GM12878 (cell line): ENCODE results near the gene SLC66A3. TPM values are rescaled to one million over a fixed set of nuclear protein-coding genes. Genes with fewer than 3 reads are reported as not detected.

Source experiments
- ATAC-seq: fragments of 200-7000 bp; cut with Tn5 transposase; 3 replicates; pipeline ENCODE4 v1.9.1; 2020; ENCODE audit warnings: mild to moderate bottlenecking, moderate library complexity
- BruUV-seq: library from RNA; stranded (reverse); fragments of 400-500 nt; replicated peaks from 2 replicates; lab custom pipeline; 2021; lab: Mats Ljungman, UMichigan
- CTCF ChIA-PET: fragments of 300-600 bp; sonication (Branson Sonifier 250); formaldehyde crosslinking; extraction: SDS; loops from one replicate; lab custom pipeline; 2021; ENCODE audit warnings: inconsistent platforms; lab: Yijun Ruan, JAX
- POLR2A ChIA-PET: fragments of 350-600 bp; formaldehyde crosslinking; extraction: SDS; loops from one replicate; lab custom pipeline; 2021; ENCODE audit warnings: inconsistent platforms; lab: Charles Lee
- RAD21 ChIA-PET: fragments of 300-600 bp; sonication (Branson Sonifier 250); formaldehyde crosslinking; loops from one replicate; lab custom pipeline; 2023; ENCODE audit warnings: antibody characterized with exemption; ENCODE audit not compliant: unreplicated experiment; lab: Charles Lee
- SMC1A ChIA-PET: fragments of 300-600 bp; sonication (Branson Sonifier 250); formaldehyde crosslinking; loops from one replicate; lab custom pipeline; 2023; ENCODE audit not compliant: unreplicated experiment, uncharacterized antibody; lab: Charles Lee
- DNase-seq: peaks from one replicate; pipeline ENCODE4 v3.0.0-alpha.2; 2011; ENCODE audit warnings: low read depth, low spot score
- FAIRE-seq: peaks from 3 replicates; lab custom pipeline; 2011; peaks lifted over from hg19 to GRCh38; lab: Jason Lieb, UNC
- H2AFZ ChIP-seq: 2 replicates; pipeline ENCODE4 v1.6.0; 2011; ENCODE audit warnings: low read depth, low read length, control low read depth; ENCODE audit not compliant: control insufficient read depth
- H3K27ac ChIP-seq: 2 replicates; pipeline ENCODE4 v1.5.1; 2011; ENCODE audit warnings: control low read depth; ENCODE audit not compliant: control insufficient read depth, insufficient read depth
- H3K27me3 ChIP-seq, 2 experiments: replicated peaks in 1 of 2; 2 replicates each; pipeline versions ENCODE4 v1.6.0 to v1.6.1; 2011; ENCODE audit warnings: low read length in 1 of 2; ENCODE audit not compliant: control insufficient read depth in 2 of 2, insufficient read depth in 2 of 2
- H3K36me3 ChIP-seq, 2 experiments: 2 replicates each; pipeline ENCODE4 v1.5.1; 2011; ENCODE audit warnings: low read length in 1 of 2; ENCODE audit not compliant: control insufficient read depth in 2 of 2, insufficient read depth in 2 of 2
- H3K4me1 ChIP-seq: 2 replicates; pipeline ENCODE4 v1.6.1; 2011; ENCODE audit warnings: mild to moderate bottlenecking, low read length, moderate library complexity, mixed read lengths; ENCODE audit not compliant: control insufficient read depth, insufficient read depth
- H3K4me2 ChIP-seq: 2 replicates; pipeline ENCODE4 v1.6.0; 2011; ENCODE audit warnings: control low read depth; ENCODE audit not compliant: control insufficient read depth, insufficient read depth
- H3K4me3 ChIP-seq: fragments of 200-600 bp; sonication (generic); 2 replicates; pipeline ENCODE4 v1.5.1; 2016
- H3K79me2 ChIP-seq: 2 replicates; pipeline ENCODE4 v1.6.0; 2011; ENCODE audit warnings: low read length; ENCODE audit not compliant: control insufficient read depth, insufficient read depth
- H3K9ac ChIP-seq: 2 replicates; pipeline ENCODE4 v1.8.0; 2011; ENCODE audit warnings: low read length, control low read depth, mixed read lengths; ENCODE audit not compliant: control insufficient read depth, insufficient read depth
- H3K9me3 ChIP-seq: replicated peaks from 3 replicates; pipeline ENCODE4 v1.5.1; 2011; ENCODE audit warnings: mild to moderate bottlenecking, low read length; ENCODE audit not compliant: control insufficient read depth, insufficient read depth
- H4K20me1 ChIP-seq: 2 replicates; pipeline ENCODE4 v1.6.0; 2011; ENCODE audit not compliant: control insufficient read depth, insufficient read depth
- ATF3 ChIP-seq: IDR thresholded peaks from 2 replicates; pipeline ENCODE4 v1.6.1; 2011; ENCODE audit warnings: low read depth, mild to moderate bottlenecking, low read length, moderate library complexity, borderline replicate concordance; ENCODE audit errors: extremely low read depth
- FOXM1 ChIP-seq: IDR thresholded peaks from 2 replicates; pipeline ENCODE4 v1.6.1; 2012; ENCODE audit warnings: low read depth, mild to moderate bottlenecking, inconsistent platforms, low read length, moderate library complexity
- HCFC1 ChIP-seq: fragments of 150-350 bp; IDR thresholded peaks from 2 replicates; pipeline ENCODE4 v1.6.1; 2014; ENCODE audit warnings: low read length
- KDM1A ChIP-seq: fragments of 200-600 bp; sonication (generic); IDR thresholded peaks from 2 replicates; pipeline ENCODE4 v1.6.1; 2016; ENCODE audit warnings: borderline replicate concordance
- MEF2A ChIP-seq: IDR thresholded peaks from 2 replicates; pipeline ENCODE4 v1.6.1; 2011; ENCODE audit warnings: low read depth, mild to moderate bottlenecking, low read length, moderate library complexity; ENCODE audit not compliant: insufficient read depth
- NBN ChIP-seq: fragments of 450-650 bp; IDR thresholded peaks from 2 replicates; pipeline ENCODE4 v1.6.1; 2016
- NFIC ChIP-seq: IDR thresholded peaks from 2 replicates; pipeline ENCODE4 v1.6.1; 2012; ENCODE audit warnings: low read depth, mild to moderate bottlenecking, inconsistent platforms, low read length, moderate library complexity
- NFYA ChIP-seq: IDR thresholded peaks from 2 replicates; pipeline ENCODE4 v1.6.1; 2011; ENCODE audit warnings: low read depth, mild to moderate bottlenecking, low read length, improper control_type of control experiment, borderline replicate concordance
- NR2F1 ChIP-seq: fragments of 450-650 bp; conservative IDR thresholded peaks from 2 replicates; pipeline ENCODE4 v1.6.1; 2017; ENCODE audit warnings: mild to moderate bottlenecking
- POU2F2 ChIP-seq: IDR thresholded peaks from 3 replicates; pipeline ENCODE4 v1.6.1; 2011; ENCODE audit warnings: low read depth, mild to moderate bottlenecking, low read length, borderline replicate concordance
- SP1 ChIP-seq: IDR thresholded peaks from one replicate; pipeline ENCODE4 v1.6.1; 2011; ENCODE audit warnings: low read depth, low read length
- ZBTB33 ChIP-seq: fragments of 450-650 bp; IDR thresholded peaks from 2 replicates; pipeline ENCODE4 v1.6.1; 2017; ENCODE audit warnings: mild to moderate bottlenecking
- ZNF592 ChIP-seq: fragments of 450-650 bp; IDR thresholded peaks from 2 replicates; pipeline ENCODE4 v1.6.1; 2017; ENCODE audit warnings: mild to moderate bottlenecking, moderate library complexity
- ZNF622 ChIP-seq: fragments of 450-650 bp; IDR thresholded peaks from 2 replicates; pipeline ENCODE4 v1.6.1; 2017; ENCODE audit warnings: mild to moderate bottlenecking, inconsistent platforms
- WGBS: methylation state at CpG from one replicate; pipeline ENCODE4 v1.1.6; 2016; ENCODE audit warnings: low lambda C conversion rate; ENCODE audit not compliant: insufficient replicate concordance, insufficient coverage; ENCODE audit errors: missing lambda C conversion rate; 5-methylcytosine and 5-hydroxymethylcytosine counted together
- in situ Hi-C: fragments of 300-500 bp; cut with MboI; formaldehyde crosslinking; loops from 9 replicates; pipeline ENCODE4 v1.14.3; 2018; ENCODE audit warnings: mixed read lengths
- intact Hi-C: fragments of 100-400 bp; cut with micrococcal nuclease; formaldehyde crosslinking; loops from one replicate; pipeline ENCODE4 v1.14.2; 2022; ENCODE audit not compliant: unreplicated experiment
- polyA plus RNA-seq, 11 experiments: library from polyadenylated mRNA; depleted of rRNA in 4 of 11; unstranded in 6 of 11; stranded (reverse) in 5 of 11; fragments of >200 nt; fragmentation: Nextera tagmentation in 4 of 11; fragmentation: Illumina TruSeq in 1 of 11; extraction: Ambion mirVana in 4 of 11; extraction: Trizol in 1 of 11; gene quantifications; 1 replicate in 1 of 11; 2 replicates in 10 of 11; pipeline versions ENCODE4 v1.2.1 to v1.2.3, GENCODE V29; 2011 to 2016; ENCODE audit warnings: inconsistent platforms in 2 of 11, missing spikeins in 2 of 11, low read depth in 1 of 11
- total RNA-seq, 4 experiments: library from RNA; depleted of rRNA in 3 of 4; stranded (reverse); fragments of >200 nt in 3 of 4; fragmentation: Illumina TruSeq in 1 of 4; extraction: Trizol in 1 of 4; gene quantifications; 2 replicates each; pipeline versions ENCODE4 v1.2.1 to v1.2.3, GENCODE V29; 2013 to 2021

The SLC66A3 gene
- total and polyA plus RNA-seq, 10 of the 15 experiments (the other 5 are each of a cell fraction or from before 2014, with no cell fraction given), result 1.4 to 14.2 (median 6.4) TPM

DNA sequence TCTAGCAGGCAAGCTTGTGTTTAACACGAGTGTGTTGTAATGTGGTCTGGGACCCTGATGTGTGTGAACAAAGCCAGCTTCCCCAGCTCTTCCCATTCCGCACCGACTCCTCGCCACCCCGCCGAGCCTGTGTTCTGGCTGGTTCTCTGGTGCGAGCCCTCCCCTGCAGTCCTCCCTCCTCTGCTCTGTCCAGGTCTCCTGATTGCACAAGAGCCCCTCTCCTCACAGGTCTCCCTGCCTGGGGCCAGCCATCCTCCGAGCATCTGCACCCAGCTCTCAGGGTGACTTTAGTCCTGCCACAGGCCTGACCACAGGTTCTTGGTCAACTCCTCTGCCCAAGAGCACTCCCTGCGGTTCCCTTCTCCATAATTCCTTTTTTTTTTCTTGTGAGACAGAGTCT lies 13.2 kb downstream of the SLC66A3 start:
- H3K4me3 ChIP-seq, result no peak overlapping the region
- ChIA-PET SMC1A (interaction anchor here (1.4 kb wide), 1 partner anchor 18 kb away, joined by 5 read pairs; no protein-coding TSS in a partner anchor), RAD21 (no interaction called here), CTCF (interaction anchor here (0.6 to 1.0 kb wide), 2 partner anchors 35 to 71 kb away, joined by 3 to 5 read pairs; a partner anchor contains a TSS), POLR2A (no interaction called here)
- in situ Hi-C loops, result no loop called here
- H3K27ac ChIP-seq, result no peak overlapping the region
- H3K9ac ChIP-seq, result no peak overlapping the region
- no peaks in the 10 kb centered on the region for H4K20me1 ChIP-seq
- DNase-seq (no peak), ATAC-seq (no peak), FAIRE-seq (no peak)
- H3K79me2 ChIP-seq, result no peaks in the 10 kb centered on the region
- H3K36me3 ChIP-seq, result no peaks in the 10 kb centered on the region
- no peaks in the 10 kb centered on the region for H3K9me3 ChIP-seq
- no TSS peak for BruUV-seq
- H3K4me1 ChIP-seq, result no peaks in the 10 kb centered on the region
- H2AFZ ChIP-seq, result no peak overlapping the region
- intact Hi-C loops, result no loop called here
- H3K27me3 ChIP-seq, result no peaks in the 10 kb centered on the region
- WGBS, result 74% methylated on average over 9 of the region's 9 CpGs
- no peak overlapping the region for H3K4me2 ChIP-seq
- no peak for TF ChIP-seq HCFC1
- TF ChIP-seq ZNF622, result no peak
- TF ChIP-seq ZNF592, result no peak
- TF ChIP-seq FOXM1, result no peak
- TF ChIP-seq POU2F2, result no peak
- no peak for TF ChIP-seq KDM1A
- no peak for TF ChIP-seq NFYA
- no peak for TF ChIP-seq MEF2A
- no peak for TF ChIP-seq ATF3
- TF ChIP-seq NFIC, result no peak
- TF ChIP-seq NR2F1, result no peak
- no peak for TF ChIP-seq NBN
- no peak for TF ChIP-seq ZBTB33
- no peak for TF ChIP-seq SP1
